NCI-H748 (cell line): ENCODE data around the gene GPX1.
"Not testable (repeated sequence)": the region's sequence is repeated elsewhere in the genome, so short reads cannot be mapped to it uniquely, and the experiment has no call there.

Source experiments
- DNase-seq: peaks from one replicate; lab custom pipeline; 2025; ENCODE audit not compliant: unreplicated experiment; lab: John Stamatoyannopoulos, UW

GPX1 gene

DNA sequence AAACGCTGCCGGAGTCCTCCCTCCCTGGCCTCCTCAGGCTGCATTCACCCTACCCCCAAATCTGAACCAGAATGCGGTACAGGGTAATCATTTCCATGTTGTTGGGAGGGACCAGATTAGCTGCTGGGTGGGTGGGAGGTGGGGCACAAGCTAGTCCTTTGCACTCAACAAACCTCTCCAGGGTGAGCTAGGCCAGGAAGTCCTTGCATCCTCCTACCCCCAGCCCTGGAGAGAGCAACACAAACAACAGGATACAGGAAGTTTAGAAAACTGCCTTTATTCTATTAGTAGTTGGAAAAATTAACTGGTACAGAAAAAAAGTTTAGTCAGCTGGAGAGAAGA, 702 bp upstream of the GPX1 start:
- no peak for DNase-seq

DNA sequence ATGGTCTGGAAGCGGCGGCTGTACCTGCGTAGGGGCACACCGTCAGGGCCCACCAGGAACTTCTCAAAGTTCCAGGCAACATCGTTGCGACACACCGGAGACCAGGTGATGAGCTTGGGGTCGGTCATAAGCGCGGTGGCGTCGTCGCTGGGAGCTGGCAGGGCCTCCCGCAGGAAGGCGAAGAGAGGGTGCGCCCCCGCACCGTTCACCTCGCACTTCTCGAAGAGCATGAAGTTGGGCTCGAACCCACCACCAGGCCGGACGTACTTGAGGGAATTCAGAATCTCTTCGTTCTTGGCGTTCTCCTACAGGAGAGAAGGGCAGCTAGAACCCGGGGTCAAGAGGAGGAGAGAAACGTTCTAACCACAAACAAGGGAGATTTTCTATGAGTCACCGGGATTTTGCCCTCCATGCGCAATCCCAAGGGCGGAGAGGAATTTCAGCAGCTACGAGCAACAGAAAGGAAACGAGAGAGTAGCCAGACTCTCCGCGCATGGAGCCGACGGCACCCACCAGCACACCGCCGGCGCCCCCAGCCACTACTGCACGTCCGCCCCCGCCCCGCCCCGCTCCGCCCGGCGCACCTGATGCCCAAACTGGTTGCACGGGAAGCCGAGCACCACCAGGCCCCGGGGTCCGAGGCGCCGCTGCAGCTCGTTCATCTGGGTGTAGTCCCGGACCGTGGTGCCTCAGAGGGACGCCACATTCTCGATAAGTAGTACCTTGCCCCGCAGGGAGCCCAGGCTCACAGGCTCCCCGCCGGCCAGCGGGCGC, 523 bp downstream of the GPX1 start:
- peak; percentile 43 for DNase-seq

DNA sequence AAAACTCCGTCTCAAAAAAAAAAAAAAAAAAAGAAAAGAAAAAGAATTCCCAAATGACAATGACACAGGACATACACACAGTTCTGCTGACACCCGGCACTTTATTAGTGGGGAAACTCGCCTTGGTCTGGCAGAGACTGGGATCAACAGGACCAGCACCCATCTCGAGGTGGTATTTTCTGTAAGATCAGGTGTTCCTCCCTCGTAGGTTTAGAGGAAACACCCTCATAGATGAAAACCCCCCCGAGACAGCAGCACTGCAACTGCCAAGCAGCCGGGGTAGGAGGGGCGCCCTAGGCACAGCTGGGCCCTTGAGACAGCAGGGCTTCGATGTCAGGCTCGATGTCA, 1.1 kb downstream of the GPX1 start:
- DNase-seq: not testable (repeated sequence)

DNA sequence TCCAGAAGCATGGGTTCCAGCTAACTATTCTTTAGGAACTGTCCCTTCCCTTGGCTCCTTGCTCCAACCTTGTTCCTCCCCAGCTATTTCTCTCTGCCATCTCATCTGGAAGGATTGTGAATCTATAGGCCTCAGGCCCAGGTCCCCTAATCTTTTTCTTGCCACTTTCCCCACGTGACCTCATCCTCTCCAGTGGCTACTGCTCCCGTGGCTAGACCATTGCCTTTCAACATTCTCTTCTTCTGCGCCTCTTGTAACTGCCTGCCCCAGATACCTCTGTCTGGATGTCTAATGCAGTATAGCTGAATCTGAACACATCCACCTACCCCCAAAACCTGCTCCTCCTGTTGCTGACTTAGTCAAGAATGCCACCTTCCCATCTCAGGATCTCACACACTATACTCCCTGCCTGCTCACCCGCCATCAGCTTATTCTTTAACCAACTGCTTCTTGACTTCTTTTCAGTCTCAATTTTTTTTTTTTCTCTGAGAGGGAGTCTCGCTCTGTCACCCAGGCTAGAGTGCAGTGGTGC, 5.2 kb downstream of the GPX1 start:
- no peak for DNase-seq

DNA sequence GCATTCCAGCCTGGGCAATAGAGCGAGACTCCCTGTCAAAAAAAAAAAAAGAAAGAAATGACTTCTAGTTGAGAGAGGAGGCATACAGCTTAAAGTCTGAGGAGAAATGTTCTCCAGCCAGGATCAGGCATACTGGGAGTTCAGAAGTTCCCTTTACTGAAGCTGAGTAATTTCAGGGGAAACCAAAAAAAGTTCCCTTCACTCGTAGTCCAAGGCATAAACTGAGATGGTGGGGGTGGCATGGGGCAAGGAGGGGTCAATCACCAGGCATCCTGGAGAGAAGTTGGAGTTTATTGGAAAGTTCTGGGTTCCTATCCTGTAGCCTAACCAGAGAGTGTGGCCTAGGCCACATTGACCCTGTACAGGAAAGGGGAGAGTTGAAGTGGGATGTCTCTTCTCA, 5.9 kb downstream of the GPX1 start:
- no peak for DNase-seq

DNA sequence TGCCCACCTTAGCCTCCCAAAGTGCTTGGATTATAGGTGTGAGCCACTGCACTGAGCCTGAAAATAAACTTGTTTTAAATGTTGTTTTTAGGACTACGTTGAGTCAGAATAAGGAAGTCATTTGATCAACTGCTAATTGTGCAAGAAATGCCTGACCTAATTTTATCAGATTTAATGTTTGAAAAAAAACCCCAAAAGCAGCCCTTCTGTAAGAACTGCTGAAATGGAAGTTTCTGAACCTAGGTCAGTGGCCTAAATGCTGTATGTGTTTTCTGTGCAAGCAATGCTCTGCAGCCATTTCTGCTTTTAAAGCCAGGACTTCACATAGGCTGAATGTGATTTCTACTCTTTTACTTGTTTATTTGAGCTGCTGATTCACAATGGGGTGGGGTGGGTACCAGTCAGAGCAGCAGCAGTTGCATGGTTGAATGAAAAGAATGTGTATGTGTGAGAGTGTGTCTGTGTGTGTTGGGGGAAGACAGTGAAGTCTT, 6.6 kb downstream of the GPX1 start:
- no peak for DNase-seq

DNA sequence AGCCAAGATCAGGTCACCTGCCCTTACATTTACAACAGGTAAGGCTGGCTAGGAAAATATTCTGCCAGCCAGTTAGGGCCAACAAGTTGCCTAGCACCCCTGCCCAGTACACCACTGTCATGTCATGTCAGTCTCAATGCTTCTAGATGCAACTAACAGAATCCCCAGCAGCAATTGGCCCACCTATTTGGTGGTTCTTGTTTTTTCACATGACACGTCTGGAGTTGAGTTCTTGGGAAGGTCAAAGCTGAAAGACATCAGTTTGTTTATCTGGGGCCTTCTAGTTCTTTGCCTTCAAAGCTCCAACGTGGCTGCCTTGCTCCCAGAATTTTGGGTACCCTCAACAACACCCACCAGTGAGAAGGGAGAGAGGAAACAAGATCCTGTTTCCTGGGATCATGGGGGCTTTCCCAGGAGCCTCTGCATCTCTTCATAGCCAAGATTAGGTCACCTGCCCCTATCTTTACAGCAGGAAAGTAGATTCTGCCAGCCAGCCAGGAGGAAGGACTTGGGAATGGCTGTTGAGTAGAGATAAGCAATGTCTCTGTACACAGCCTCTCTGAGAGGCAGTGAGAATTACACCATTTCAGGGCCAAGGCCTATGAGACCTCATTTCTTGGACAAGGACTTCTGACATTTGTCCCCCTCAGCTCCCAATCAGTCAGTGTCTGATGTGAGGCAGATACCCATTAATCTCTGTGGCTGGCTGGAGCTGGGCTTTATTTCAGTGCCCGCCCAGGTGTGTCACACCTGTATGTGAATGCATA, 8.6 kb downstream of the GPX1 start:
- no peak for DNase-seq

DNA sequence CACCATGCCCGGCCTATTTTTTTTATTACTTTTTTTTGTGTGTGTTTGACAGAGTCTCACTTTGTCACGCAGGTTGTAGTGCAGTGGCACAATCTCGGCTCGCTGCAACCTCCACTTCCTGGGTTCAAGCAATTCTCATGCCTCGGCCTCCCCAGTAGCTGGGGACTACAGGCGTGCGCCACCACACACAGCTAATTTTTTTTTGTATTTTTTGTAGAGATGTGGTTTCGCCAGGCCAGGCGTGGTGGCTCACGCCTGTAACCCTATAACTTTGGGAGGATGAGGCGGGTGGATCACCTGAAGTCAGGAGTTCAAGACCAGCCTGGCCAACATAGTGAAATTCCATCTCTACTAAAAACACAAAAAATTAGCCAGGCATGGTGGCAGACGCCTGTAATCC, 9.8 kb downstream of the GPX1 start:
- DNase-seq: not testable (repeated sequence)

DNA sequence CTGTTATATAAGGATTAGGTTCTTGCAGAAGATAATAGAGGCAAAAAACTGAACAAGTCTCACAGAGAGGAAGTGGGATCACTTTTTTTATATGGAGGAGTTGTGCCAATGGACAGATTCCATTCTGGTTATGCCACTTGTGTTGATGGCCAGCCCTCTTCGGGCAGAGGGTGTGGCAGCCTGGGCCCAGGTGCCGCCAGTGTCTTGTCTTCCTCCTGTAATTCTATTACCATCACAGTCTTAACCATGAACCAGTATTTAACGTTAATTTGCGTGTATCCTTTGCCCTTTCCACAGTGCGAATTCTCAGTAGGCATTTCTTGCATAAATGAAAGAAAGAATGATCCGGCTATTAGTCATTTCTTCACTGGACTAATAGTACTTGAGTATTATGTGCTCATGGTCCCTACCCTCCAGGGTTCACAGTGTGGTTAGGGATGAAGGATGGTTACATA, 11.3 kb downstream of the GPX1 start:
- no peak for DNase-seq

DNA sequence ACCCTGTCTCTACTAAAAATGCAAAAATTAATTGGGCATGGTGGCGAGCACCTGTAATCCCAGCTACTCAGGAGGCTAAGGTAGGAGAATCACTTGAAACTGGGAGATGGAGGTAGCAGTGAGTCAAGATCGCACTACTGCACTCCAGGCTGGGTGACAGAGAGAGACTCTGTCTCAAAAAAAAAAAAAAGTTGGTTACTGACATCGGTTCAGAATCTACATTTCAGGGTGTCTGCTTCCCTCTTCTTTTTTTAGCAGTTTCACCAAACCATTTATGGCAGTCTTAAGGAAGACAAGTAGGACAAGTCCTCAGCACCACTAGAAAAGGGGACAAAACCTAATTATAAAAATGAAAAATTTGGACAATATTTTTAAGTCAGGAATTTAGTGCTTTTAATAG, 15.0 kb downstream of the GPX1 start:
- no peak for DNase-seq

DNA sequence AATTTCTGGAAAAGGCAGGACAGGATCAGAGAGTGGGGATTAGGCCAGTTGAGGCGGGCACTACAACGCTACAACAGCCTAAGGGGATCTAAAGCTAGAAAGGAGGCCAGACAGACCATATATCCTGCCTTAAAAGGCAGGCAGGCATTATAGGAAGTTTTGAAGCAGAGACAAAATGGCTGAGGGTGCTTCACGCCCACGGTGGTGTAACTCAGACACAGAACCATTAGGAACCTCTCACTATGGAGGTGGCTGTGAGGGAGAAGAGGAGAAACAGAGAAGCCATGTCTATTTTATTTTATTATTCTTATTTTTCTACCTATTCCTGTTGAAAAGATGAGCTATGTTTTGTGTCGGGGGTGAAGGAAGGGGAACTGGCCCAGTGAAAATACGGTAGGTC, 16.2 kb downstream of the GPX1 start:
- no peak for DNase-seq

DNA sequence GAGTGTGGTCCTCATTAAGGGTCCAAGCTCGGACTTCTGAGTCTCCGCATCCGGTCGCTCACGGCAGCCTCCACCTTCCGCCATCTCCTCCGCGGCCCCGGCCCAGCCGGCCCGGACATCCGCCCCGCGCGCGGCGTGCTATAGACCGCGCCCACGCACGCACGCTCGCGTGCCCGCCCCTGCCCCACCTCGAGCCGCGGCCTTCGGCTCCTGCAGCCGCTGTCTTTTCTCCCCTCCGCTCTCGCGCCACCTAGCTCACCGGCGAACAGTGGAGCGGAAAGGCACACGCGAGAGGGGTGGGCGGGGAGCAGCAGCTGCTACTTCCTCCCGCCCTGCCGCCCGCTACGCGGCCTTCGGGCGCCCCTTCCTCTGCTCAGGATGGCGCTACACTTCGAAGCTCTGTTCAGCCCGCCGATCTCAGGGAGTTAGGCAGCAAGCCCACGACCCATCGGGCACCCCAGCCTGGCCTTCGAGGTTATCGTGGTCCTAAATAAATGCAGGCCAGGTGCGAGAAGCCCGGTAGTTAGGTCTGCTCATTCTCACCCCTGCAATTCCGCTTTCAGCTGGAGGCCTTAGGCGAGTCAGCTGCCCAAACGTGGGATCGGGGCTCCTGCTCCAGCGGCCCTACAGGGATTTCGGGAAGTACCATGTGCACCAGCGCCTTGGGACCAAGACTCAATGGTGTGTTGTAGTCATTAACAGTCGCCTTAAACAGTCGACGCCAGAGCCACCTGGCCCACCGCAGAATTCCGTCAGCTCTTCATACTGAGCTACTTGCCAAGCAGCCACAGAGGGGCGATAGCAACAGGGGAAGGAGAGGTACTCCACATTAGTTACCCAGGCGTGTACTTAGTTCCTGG, 18.0 kb downstream of the GPX1 start, which contains the start of gene USP4:
TSS of gene USP4 (minus strand) at position 113 of the 860 bp plus-strand sequence. CDS start at position 84, 29 bp downstream.
- DNase-seq: peak; percentile 91

DNA sequence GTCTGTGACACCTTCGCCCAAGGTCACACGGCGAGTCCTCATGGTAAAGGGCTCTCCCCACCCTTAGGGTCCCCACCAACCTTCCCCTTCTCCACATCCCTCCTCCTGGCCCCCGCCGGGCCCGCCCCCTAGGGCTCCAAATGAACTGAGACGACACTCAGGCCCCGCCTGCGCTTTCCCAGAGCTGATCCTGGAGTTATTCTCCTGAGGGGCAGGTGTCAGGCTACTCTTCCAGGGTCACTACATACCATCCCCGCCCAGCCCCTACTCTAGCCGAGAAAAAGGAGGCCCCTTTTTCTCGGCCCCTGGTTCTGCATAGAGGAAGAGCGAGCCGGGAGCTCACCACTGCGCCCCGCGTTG, 18.6 kb downstream of the GPX1 start:
- DNase-seq: peak; percentile 65

DNA sequence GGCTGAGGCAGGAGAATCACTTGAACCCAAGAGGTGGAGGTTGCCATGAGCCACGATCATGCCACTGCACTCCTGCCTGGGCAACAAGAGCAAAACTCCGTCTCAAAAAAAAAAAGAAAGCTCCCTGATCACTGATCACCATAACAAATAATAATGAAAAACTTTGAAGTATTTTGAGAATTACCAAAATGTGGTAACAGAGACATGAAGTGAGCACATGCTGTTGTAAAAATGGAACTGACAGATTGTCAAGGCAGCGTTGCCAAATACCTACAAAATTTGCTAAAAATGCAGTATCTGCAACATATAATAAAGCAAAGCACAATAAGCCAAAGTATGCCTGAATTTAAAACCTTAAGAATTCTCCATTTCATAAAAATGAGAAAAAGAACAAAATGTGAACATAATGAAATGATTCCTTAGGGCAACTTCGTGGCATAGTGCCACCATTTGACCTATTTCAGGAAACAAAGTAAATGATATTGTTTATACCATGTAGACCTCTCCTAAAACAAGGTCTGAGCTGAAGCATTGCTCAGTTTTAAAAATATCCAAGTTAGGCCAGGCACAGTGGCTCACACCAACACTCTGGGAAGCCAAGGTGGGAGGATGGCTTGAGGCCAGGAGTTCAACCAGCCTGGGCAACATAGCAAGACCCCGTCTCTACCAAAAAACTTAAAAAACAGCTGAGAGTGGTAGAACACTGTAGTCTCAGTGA, 24.1 kb downstream of the GPX1 start:
- no peak for DNase-seq

DNA sequence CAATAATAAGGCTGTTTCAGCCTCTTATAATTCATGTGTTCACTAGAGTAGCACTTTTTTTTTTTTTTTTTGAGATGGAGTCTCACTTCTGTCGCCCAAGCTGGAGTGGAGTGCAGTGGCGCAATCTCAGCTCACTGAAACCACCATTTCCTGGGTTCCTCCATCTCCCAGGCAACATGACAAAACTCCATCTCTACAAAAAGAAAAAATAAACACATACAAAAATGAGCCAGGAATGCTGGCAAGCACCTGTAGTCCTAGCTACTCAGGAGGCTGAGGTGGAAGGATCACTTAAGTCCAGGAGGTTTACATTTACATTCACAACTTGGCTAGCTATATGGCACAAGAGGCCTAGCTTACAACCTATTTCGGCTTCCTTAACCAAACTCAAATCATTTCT, 25.1 kb downstream of the GPX1 start:
- no peak for DNase-seq

DNA sequence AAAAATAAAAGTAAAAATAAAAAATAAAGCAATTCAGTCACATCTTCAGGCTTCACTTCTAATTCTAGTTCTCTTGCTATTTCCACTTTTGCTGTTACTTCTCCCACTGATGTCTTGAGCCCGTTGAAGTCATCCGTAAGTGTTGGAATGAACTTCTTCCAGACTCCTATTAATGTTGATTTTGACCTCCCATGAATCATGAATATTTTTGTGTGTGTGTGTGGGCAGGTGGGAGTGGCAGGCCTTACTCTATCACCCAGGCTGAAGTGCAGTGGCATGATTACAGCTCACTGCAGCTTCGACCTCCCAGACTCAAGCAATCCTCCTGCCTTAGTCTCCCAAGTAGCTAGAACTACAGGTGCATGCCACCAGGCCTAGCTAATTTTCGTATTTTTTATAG, 29.0 kb downstream of the GPX1 start:
- no peak for DNase-seq

DNA sequence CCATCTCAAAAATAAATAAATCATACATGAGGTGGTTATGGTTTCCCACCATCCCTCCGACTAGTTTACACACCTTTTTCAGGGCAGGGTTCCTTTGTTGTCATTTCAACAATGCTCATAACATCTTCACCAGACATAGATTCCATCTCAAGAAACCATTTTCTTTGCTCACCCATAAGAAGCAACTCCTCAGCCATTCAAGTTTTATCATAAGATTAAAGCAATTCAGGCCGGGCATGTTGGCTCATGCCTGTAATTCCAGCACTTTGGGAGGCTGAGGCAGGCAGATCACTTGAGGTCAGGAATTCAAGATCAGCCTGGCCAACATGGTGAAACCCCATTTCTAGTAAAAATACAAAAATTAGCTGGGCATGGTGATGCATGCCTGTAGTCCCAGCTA, 29.8 kb downstream of the GPX1 start:
- DNase-seq: not testable (repeated sequence)

DNA sequence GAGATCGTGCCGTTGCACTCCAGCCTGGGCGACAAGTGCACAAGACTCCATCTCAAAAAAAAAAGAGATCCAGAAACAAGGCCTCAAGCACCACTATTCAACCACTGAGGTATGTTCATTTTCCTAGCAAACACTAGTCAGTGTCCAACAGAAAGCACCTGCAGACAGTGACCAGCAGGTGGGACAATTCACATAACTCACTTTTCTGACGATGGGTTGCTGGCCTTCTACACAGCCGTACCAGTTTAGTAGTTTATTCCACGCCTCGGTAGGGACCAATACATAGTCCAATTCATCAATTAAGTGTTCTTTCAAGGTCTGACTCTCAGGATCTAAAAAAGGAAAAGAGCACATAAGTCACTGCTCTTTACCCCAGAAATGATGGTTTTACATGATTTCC, 30.7 kb downstream of the GPX1 start:
- DNase-seq: no peak

DNA sequence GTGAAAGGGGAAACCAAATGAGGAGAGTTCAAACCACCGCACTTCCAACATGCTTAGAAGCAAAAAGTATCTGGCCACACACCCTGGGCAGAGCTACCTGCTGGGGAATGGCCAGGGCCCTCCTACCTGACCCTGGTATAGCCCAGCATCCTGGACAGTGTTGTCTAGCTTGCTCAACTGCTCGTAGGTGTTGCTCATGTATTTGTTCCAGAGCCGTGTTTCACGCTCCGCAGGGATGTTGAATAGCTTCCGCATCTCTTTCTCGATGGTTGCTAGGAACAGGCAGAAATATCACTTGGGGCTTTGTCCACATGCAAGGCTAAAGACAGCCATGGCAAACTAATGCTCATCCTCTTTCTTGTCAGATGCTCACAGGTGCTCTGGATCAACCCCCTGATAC, 33.4 kb downstream of the GPX1 start:
- DNase-seq: no peak

DNA sequence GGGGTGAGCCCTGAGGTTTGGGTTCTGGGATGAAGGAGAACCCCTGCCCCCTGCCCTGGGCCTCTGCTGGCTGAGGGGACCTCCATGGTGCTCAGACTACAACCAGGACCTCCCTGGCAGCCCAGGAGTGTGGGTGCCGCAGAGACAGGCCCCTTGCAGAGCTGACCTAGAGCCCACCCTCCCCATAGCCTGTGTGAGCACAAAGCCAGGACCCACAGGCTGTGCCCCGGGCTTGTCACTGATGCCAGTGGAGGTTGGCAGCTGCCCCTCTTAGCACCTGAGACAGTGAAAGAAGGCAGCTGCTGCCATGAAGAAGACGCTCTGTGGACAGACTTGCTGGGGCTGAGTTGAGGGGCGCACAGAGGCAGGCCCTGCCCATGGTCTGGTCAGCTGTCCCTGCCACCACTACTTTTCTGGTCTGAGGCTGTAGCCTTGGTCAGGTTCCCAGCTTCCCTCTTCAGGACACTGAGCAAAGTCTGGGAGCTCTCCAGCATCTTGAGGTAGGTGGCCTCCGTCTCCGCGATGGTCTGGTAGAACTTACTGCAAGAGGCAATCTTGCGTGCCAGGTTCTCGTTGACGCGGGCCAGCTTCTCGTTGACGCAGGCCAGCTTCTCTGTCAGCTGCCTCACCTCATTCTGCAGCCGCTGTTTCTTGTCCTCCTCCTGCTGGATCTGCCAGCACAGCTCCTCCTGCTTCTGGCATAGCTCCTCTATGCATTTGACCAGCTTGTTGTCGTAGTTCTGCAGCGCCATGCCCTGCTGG, 41.3 kb downstream of the GPX1 start:
- DNase-seq: no peak
